HG03135 (cell line): ENCODE data around the gene GLI2.

ENCODE experiments used
- ATAC-seq: cut with Tn5 transposase; IDR thresholded peaks from one replicate; pipeline ENCODE4 v1.9.1; 2021; ENCODE audit warnings: mild to moderate bottlenecking, moderate library complexity; ENCODE audit not compliant: unreplicated experiment

GLI2 gene

GRCh38 chr2:120737340-120738101 lies 1.9 kb downstream of the GLI2 start:
- no peak for ATAC-seq

- no peak for ATAC-seq
Measured at GRCh38 chr2:120738117-120738516, 2.4 kb downstream of the GLI2 start.

DNA sequence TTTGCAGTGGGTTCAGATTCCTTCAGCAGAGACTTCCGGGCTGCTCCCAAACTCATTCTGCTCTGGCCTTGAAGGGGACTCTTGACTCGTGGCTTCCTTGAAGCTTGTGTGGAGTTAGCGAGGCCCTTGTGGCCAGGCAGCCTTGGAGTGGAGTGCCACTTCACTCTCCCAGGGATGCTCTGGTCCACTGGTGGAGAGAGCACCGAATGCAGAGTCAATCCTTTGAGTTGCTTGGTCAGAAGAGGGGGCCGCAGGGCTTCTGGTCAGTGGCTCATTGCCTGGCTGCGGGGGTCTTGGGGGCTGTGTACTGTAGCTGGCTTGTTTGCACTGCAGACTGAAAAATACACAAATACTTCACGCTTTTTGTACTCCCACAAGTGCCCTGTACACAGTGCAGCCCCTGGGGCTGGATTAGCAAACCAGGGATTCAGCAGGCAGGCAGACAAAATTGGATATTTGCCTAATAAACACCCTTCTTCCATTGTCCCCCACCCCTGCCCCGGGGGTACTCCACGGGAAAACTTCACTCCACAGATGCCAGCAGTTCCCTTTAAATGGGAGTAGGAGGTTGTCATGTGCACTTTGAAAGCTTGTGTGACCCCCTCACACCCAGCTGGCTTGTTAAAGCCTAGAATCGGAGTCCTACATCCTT lies 3.2 kb downstream of the GLI2 start:
- ATAC-seq: no peak

- ATAC-seq: no peak
Measured at GRCh38 chr2:120739438-120740090, 3.9 kb downstream of the GLI2 start.

DNA sequence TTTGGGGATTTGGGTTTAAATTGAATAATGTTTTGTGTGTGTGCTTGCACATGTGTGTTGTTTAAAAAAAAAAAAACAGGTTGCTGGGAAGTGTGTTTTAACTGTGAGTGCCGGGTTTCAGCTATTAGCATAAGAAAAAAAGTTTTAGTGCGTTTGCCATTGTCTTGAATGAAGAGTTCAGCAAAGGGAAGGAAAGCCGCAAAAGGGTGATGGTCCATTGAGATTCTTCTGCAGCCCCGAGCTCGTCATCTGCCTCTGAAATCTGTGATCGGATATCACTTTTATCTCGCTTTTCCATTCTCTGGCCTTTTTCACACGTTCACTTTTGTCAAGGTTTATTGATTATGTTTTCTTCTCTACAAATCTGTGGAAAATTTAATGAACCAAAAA lies 4.7 kb downstream of the GLI2 start:
- no peak for ATAC-seq

DNA sequence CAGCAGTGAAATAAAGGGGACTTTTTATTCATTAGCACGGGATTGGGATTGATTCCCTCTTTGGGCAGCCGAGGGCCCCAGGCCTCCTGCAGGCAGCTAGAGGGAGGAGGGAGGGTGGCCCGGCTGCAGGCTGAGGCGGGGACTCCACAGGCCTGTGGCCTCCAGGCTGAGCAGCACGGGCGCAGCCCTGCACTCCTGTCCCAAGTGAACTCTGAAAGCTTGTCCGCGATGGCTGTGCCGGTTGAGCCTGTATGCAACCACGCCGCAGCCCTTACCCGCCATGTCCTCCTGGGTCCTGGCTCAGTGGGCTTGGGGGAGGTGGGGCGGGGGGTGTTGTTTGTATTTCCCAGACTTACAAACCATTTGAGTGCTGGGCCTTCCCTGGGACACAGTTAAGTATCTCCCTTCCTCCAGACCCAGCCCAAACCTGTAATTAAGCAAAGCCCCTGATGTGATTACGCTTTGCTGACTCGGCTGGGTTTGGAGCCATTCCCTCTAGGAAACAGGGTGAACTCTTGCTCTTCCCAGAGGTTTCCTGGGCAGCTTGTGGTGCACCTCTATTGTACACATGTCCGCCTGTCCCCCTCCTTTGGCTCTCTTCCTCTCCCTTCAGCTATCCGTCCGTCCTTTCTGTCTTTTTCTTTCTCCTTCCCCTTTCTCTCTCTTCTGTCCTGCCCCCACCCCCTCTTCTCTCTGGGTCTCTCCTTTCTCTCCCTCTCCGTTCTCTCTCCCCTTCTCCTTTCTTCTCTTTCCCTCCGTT lies 5.3 kb downstream of the GLI2 start:
- no peak for ATAC-seq

GRCh38 chr2:120741571-120742561 lies 6.2 kb downstream of the GLI2 start:
- no peak for ATAC-seq

GRCh38 chr2:120743657-120744056 lies 8.0 kb downstream of the GLI2 start:
- ATAC-seq: no peak

DNA sequence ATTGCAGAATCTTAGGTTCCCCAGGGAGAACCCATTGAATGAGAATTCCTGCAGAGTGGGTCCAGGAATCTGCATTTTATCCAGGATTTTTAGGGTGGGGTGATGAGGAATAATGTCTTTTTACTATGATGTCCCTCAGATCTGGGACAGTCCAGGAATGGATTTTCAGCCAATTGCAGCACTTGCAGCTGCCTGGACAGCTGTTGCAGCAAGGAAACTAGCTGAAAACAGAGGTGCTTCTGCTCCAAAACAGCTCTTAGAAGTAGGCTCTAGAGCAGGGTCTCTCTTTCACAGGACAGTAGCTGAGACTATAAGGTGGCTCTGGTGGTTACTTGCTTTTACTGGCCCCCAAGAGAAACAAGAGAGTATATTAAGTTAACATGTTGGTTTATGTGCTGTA lies 9.1 kb downstream of the GLI2 start:
- no peak for ATAC-seq

GRCh38 chr2:120745420-120746111 lies 9.9 kb downstream of the GLI2 start:
- ATAC-seq: no peak

DNA sequence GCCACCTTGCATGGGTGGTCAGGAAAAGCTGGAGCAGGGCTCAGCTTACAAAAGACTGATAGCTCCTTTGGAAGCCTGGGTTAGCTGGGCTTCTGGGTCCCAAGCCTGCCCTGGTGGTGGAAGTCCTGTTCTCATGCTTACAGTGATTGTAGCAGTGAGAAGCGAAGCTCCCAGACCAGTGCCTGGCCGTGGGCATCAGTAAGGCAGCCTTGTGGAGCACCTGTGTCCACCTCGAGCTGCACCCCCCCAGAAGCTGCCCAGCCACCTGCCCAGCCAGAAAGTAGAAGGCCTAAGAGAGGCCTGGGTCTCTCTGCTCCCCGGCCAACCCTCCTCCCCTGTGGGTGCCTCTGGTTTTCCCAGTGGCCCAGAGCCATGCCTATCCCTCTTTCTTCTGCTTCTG lies 10.5 kb downstream of the GLI2 start:
- no peak for ATAC-seq

- no peak for ATAC-seq
Measured at GRCh38 chr2:120747281-120747680, 11.6 kb downstream of the GLI2 start.

- no peak for ATAC-seq
Measured at GRCh38 chr2:120747706-120748105, 12.0 kb downstream of the GLI2 start.

GRCh38 chr2:120748310-120748709 lies 12.6 kb downstream of the GLI2 start:
- no peak for ATAC-seq

GRCh38 chr2:120748741-120749140 lies 13.1 kb downstream of the GLI2 start:
- ATAC-seq: no peak

- ATAC-seq: no peak
Measured at GRCh38 chr2:120749506-120750431, 14.1 kb downstream of the GLI2 start.

DNA sequence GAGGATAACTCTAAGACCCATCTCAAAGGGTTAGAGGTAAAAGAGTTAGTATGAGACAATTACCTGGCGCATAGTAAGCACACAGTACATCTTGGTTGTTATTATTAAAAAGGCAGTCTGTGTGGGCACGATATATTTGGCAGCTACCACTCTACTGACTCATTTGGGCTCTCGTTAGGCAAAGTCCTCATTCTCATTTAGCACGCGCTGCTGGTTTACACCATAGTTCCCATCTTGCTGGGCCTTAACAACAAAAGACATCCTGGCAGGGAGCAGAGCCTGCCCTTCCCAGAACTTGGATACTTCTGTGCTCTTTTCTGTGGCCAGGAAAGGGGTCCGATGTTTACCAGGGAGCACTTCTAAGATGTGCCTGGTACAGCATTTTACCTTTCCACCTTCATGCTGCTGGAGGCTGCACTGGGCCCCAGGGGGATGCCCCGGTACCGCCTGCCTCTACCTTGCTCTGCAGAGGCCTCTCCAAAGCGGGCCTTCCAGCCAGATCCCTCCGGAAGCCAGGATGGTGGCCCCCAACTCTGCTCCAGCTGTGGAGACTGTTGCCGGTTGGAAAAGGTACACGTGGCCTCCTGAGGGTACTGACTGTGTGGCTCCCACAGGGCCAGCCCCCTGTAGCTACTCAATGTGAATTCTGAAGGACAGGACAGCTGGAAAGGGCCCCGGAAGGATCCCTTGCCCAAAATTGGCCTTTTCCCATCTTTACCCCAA lies 15.0 kb downstream of the GLI2 start:
- no peak for ATAC-seq

DNA sequence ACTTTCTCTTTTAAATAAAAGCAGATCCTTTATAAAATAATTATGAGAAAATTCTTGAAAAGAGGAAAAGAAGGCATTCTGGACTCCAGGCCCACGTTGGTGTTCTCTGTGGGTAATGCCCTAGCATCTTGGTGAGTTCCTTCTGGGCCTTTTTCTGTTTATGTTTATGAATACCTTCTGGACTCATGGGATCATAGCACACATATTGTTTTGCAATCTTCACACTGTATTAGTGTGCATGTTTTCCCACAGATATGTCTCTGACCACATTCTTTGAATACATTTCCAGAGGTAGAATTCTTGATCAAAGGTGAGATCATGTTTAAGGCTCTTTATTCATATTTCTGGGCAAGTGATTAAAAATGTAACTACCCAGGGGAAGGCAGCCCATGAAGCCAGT lies 15.9 kb downstream of the GLI2 start:
- no peak for ATAC-seq
